PC-3 (cell line): ENCODE measurements around the gene RAB11FIP4. TPM values are rescaled to one million over a fixed set of nuclear protein-coding genes. Genes with fewer than 3 reads are reported as not detected.

Experiments
- ATAC-seq: fragments of 200-7000 bp; cut with Tn5 transposase; 2 replicates; pipeline ENCODE4 v1.9.1; 2020; ENCODE audit warnings: mild to moderate bottlenecking, moderate library complexity
- BruUV-seq: library from RNA; stranded (reverse); fragments of 400-500 nt; replicated peaks from 2 replicates; lab custom pipeline; 2021; lab: Mats Ljungman, UMichigan
- CTCF ChIA-PET: fragments of 300-600 bp; sonication (Branson Sonifier 250); formaldehyde crosslinking; loops from one replicate; lab custom pipeline; 2022; ENCODE audit warnings: antibody characterized with exemption; lab: Charles Lee
- POLR2A ChIA-PET: fragments of 300-600 bp; sonication (Branson Sonifier 250); formaldehyde crosslinking; loops from one replicate; lab custom pipeline; 2022; ENCODE audit warnings: antibody characterized with exemption; ENCODE audit not compliant: unreplicated experiment; lab: Charles Lee
- DNase-seq: peaks from one replicate; pipeline ENCODE4 v3.0.0-alpha.2; 2015
- H2AFZ ChIP-seq: fragments of 300-600 bp; sonication (generic); 2 replicates; pipeline ENCODE4 v1.6.0; 2016; ENCODE audit warnings: antibody characterized with exemption, low read length
- H3F3A ChIP-seq: fragments of 300-600 bp; sonication (generic); one replicate; pipeline ENCODE4 v1.6.0; 2017; ENCODE audit warnings: antibody characterized with exemption, low read length, control low read depth, mild to moderate bottlenecking; ENCODE audit not compliant: unreplicated experiment
- H3K27ac ChIP-seq: fragments of 300-600 bp; sonication (generic); 2 replicates; pipeline ENCODE4 v1.5.1; 2016; ENCODE audit warnings: mild to moderate bottlenecking, low read length
- H3K27me3 ChIP-seq: fragments of 300-600 bp; sonication (generic); 2 replicates; pipeline ENCODE4 v1.6.1; 2016; ENCODE audit warnings: low read length, mixed read lengths
- H3K36me3 ChIP-seq: fragments of 300-600 bp; sonication (generic); 2 replicates; pipeline ENCODE4 v1.6.1; 2016; ENCODE audit warnings: low read depth, mixed run types, low read length, mixed read lengths
- H3K4me1 ChIP-seq: fragments of 300-600 bp; sonication (generic); 2 replicates; pipeline ENCODE4 v1.5.1; 2016; ENCODE audit warnings: low read length; ENCODE audit not compliant: insufficient read depth
- H3K4me2 ChIP-seq: fragments of 300-600 bp; sonication (generic); 2 replicates; pipeline ENCODE4 v1.6.0; 2016; ENCODE audit warnings: low read length
- H3K4me3 ChIP-seq: fragments of 300-600 bp; sonication (generic); 2 replicates; pipeline ENCODE4 v1.5.1; 2016; ENCODE audit warnings: mild to moderate bottlenecking, low read length, mixed read lengths
- H3K79me2 ChIP-seq: fragments of 300-600 bp; sonication (generic); 2 replicates; pipeline ENCODE4 v1.6.1; 2017; ENCODE audit warnings: low read length, mixed read lengths
- H3K9ac ChIP-seq: fragments of 300-600 bp; sonication (generic); 2 replicates; pipeline ENCODE4 v1.6.0; 2016; ENCODE audit warnings: mild to moderate bottlenecking, low read length
- H3K9me2 ChIP-seq: fragments of 300-600 bp; sonication (generic); replicated peaks from 2 replicates; pipeline ENCODE4 v1.6.1; 2016; ENCODE audit warnings: mixed run types, low read length, mixed read lengths
- H3K9me3 ChIP-seq: fragments of 300-600 bp; sonication (generic); 2 replicates; pipeline ENCODE4 v1.6.1; 2016; ENCODE audit warnings: low read length, mixed read lengths
- H4K20me1 ChIP-seq: fragments of 300-600 bp; sonication (generic); 2 replicates; pipeline ENCODE4 v1.6.1; 2016; ENCODE audit warnings: low read length, mixed read lengths
- EZH2 ChIP-seq: fragments of 300-600 bp; sonication (generic); IDR thresholded peaks from one replicate; pipeline ENCODE4 v1.6.1; 2017; ENCODE audit warnings: antibody characterized with exemption, mild to moderate bottlenecking, low read length; ENCODE audit not compliant: unreplicated experiment
- EZH2phosphoT487 ChIP-seq: fragments of 300-600 bp; sonication (generic); IDR thresholded peaks from 2 replicates; pipeline ENCODE4 v1.6.1; 2018; ENCODE audit warnings: mild to moderate bottlenecking, antibody characterized with exemption, low read length, borderline replicate concordance
- intact Hi-C: fragments of 100-400 bp; cut with micrococcal nuclease; formaldehyde crosslinking; loops from 2 replicates; pipeline ENCODE4 v1.9.0; 2023
- total RNA-seq: library from RNA; depleted of rRNA; stranded (reverse); fragments of >200 nt; gene quantifications from 2 replicates; pipeline ENCODE4 v1.2.3, GENCODE V29; 2014
- TF ChIP-seq, protein P1 (sequence below): fragments of 300-600 bp; sonication (generic); conservative IDR thresholded peaks from 2 replicates; pipeline ENCODE4 v1.5.1; 2017; ENCODE audit warnings: antibody characterized with exemption, low read depth, mild to moderate bottlenecking, low read length

Gene RAB11FIP4
- total RNA-seq, 1 experiment from 2014 or later, result 4.2 TPM

DNA sequence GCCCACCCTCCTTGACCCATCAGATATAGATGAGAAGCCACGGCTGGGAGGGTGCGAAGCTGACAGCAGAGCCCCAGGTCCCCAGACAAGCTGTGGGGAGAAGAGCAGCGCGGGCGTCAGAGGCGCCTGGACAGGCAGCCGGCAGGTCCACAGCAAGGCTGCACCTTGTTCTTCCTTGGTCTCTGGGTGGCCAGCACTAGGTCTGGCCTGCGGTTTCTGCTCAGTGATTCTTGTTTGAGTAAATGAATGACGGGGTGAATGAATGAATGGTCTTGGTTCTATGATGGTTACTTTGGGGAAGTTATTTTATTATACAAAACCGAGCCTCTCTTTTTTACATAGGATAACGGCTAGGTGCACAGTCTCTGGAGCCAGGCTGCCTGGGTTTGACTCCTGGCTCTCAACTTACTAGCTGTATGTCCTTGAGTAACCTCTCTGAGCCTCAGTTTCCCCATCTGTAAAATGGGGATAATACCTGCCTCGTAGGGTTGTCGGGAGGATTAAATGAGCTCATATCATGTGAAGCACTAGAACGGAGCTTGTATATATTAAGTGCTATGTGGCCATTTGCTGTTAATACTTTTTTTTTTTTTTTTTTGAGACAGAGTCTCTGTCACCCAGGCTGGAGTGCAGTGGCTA, 86.1 kb downstream of the RAB11FIP4 start:
- no peaks in the 10 kb centered on the region for H4K20me1 ChIP-seq
- no peak overlapping the region for H2AFZ ChIP-seq
- H3K4me1 ChIP-seq, result no peaks in the 10 kb centered on the region
- ChIA-PET CTCF (no interaction called here), POLR2A (interaction anchor here (0.6 kb wide), 1 partner anchor 293 kb away, joined by 3 read pairs; no protein-coding TSS in a partner anchor)
- H3K79me2 ChIP-seq, result no peaks in the 10 kb centered on the region
- no peaks in the 10 kb centered on the region for H3K27me3 ChIP-seq
- H3K36me3 ChIP-seq, result no peaks in the 10 kb centered on the region
- no peak overlapping the region for H3K27ac ChIP-seq
- H3K4me3 ChIP-seq, result no peak overlapping the region
- H3K9ac ChIP-seq, result no peak overlapping the region
- no peak for ATAC-seq
- no peaks in the 10 kb centered on the region for H3F3A ChIP-seq
- no TSS peak for BruUV-seq
- intact Hi-C loops, result no loop called here
- DNase-seq, result no peak
- TF ChIP-seq, protein P1, sequence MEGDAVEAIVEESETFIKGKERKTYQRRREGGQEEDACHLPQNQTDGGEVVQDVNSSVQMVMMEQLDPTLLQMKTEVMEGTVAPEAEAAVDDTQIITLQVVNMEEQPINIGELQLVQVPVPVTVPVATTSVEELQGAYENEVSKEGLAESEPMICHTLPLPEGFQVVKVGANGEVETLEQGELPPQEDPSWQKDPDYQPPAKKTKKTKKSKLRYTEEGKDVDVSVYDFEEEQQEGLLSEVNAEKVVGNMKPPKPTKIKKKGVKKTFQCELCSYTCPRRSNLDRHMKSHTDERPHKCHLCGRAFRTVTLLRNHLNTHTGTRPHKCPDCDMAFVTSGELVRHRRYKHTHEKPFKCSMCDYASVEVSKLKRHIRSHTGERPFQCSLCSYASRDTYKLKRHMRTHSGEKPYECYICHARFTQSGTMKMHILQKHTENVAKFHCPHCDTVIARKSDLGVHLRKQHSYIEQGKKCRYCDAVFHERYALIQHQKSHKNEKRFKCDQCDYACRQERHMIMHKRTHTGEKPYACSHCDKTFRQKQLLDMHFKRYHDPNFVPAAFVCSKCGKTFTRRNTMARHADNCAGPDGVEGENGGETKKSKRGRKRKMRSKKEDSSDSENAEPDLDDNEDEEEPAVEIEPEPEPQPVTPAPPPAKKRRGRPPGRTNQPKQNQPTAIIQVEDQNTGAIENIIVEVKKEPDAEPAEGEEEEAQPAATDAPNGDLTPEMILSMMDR, result no peak
- H3K4me2 ChIP-seq, result no peak overlapping the region
- no peaks in the 10 kb centered on the region for H3K9me2 ChIP-seq
- no peaks in the 10 kb centered on the region for H3K9me3 ChIP-seq

DNA sequence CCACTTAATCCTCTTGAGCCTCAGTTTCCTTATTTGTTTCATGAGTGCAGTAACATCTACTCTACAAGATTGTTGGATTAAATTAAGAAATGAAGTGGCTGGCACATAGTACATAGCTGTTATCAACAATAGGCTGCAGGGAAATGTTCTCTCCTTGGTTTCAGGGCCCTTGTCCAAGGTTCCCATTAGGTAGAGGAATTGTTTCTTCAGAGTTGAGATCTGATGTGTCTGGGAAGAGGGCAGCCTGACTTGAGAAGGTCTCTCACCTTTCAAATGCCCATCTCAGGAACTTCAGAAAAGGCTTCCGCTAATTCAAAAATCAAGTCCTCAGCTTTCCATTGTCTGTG, 87.6 kb downstream of the RAB11FIP4 start:
- Histone ChIP-seq H3K36me3 (no peaks in the 10 kb centered on the region), H3K4me3 (no peak overlapping the region), H3K79me2 (no peaks in the 10 kb centered on the region), H3K4me1 (no peaks in the 10 kb centered on the region), H2AFZ (no peak overlapping the region), H3F3A (no peaks in the 10 kb centered on the region), H3K27ac (no peak overlapping the region), H3K9me3 (no peaks in the 10 kb centered on the region), H3K27me3 (no peaks in the 10 kb centered on the region), H3K4me2 (no peak overlapping the region), H3K9me2 (no peaks in the 10 kb centered on the region), H3K9ac (no peak overlapping the region), H4K20me1 (no peaks in the 10 kb centered on the region)
- no peak for DNase-seq
- CTCF ChIA-PET, result no interaction called here
- BruUV-seq, result no TSS peak
- intact Hi-C loops, result no loop called here
- POLR2A ChIA-PET, result no interaction called here
- TF ChIP-seq EZH2, result no peak
- no peak for TF ChIP-seq EZH2phosphoT487
- TF ChIP-seq, protein P1, result no peak
- no peak for ATAC-seq

DNA sequence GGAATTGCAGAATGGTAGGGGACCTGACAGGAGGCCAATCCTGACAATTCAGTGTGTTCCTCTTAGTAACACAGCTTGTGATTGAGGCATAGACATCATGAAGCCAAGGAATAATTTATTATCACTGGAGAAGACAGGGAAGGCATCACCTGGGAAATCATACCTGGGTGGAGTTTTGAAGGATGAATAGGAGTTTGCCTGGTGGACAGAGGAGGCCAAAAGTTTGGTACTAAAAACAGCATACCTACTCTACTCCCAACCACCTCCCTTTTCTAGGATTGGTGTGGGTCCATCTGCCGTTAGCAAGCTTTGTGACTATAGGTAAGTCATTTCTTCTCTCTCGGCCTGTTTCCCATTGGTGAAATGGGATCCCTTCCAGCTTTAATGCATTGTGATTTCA, 88.0 kb downstream of the RAB11FIP4 start:
- Histone ChIP-seq H3K9me2 (no peaks in the 10 kb centered on the region), H3K79me2 (no peaks in the 10 kb centered on the region), H3K9ac (no peak overlapping the region), H3K4me2 (no peak overlapping the region), H3K9me3 (no peaks in the 10 kb centered on the region), H3K27ac (no peak overlapping the region), H3K27me3 (no peaks in the 10 kb centered on the region), H3K4me3 (no peak overlapping the region), H3F3A (no peaks in the 10 kb centered on the region), H3K36me3 (no peaks in the 10 kb centered on the region), H2AFZ (no peak overlapping the region), H4K20me1 (no peaks in the 10 kb centered on the region), H3K4me1 (no peaks in the 10 kb centered on the region)
- ChIA-PET CTCF (no interaction called here), POLR2A (no interaction called here)
- DNase-seq (no peak), ATAC-seq (no peak)
- intact Hi-C loops, result no loop called here
- TF ChIP-seq EZH2phosphoT487, result no peak
- TF ChIP-seq, protein P1, result no peak
- no peak for TF ChIP-seq EZH2
- BruUV-seq, result no TSS peak
